Natural killer cell (primary cell): ENCODE data around the gene S100A2. TPM values are rescaled to one million over a fixed set of nuclear protein-coding genes. Genes with fewer than 3 reads are reported as not detected.

ENCODE experiments used
- ATAC-seq, 3 donors: fragments of 150-1000 bp in 2 of 3; fragments of 200-7000 bp in 1 of 3; cut with Tn5 transposase; 1 replicate in 1 of 3; 2 replicates in 2 of 3; pipeline ENCODE4 v1.10.0; 2021; ENCODE audit warnings: mild to moderate bottlenecking in 2 of 3, moderate library complexity in 2 of 3
- DNase-seq, 2 donors: peaks; one replicate each; pipeline versions ENCODE4 v3.0.0 to v3.0.0-alpha.2; 2013 to 2021; ENCODE audit warnings: mixed read lengths in 1 of 2
- H3K27ac ChIP-seq: one replicate; pipeline ENCODE4 v1.5.1; 2013; ENCODE audit warnings: mild to moderate bottlenecking, low read length
- H3K27me3 ChIP-seq: one replicate; pipeline ENCODE4 v1.6.1; 2013; ENCODE audit warnings: low read length; ENCODE audit not compliant: control insufficient read depth, insufficient read depth
- H3K36me3 ChIP-seq: one replicate; pipeline ENCODE4 v1.6.1; 2013; ENCODE audit warnings: low read length; ENCODE audit not compliant: control insufficient read depth, insufficient read depth
- H3K4me1 ChIP-seq: one replicate; pipeline ENCODE4 v1.6.1; 2013; ENCODE audit warnings: low read length; ENCODE audit not compliant: control insufficient read depth, insufficient read depth
- H3K4me3 ChIP-seq: one replicate; pipeline ENCODE4 v1.5.1; 2013; ENCODE audit warnings: low read length
- H3K9me3 ChIP-seq: one replicate; pipeline ENCODE4 v1.6.1; 2013; ENCODE audit warnings: low read length; ENCODE audit not compliant: control insufficient read depth, insufficient read depth
- H3K27ac Mint-ChIP-seq, 2 donors: one replicate each; pipeline ENCODE4 v1.8.0; 2022; ENCODE audit warnings: mild to moderate bottlenecking in 2 of 2, mixed read lengths in 2 of 2, moderate library complexity in 1 of 2
- H3K27me3 Mint-ChIP-seq, 2 donors: one replicate each; pipeline ENCODE4 v1.8.0; 2022; ENCODE audit warnings: low read depth in 2 of 2, mixed read lengths in 2 of 2
- H3K36me3 Mint-ChIP-seq: one replicate; pipeline ENCODE4 v1.8.0; 2022; ENCODE audit warnings: mixed read lengths
- H3K4me1 Mint-ChIP-seq, 2 donors: one replicate each; pipeline ENCODE4 v1.8.0; 2022; ENCODE audit warnings: mixed read lengths in 2 of 2
- H3K4me3 Mint-ChIP-seq: one replicate; pipeline ENCODE4 v1.8.0; 2022; ENCODE audit warnings: mild to moderate bottlenecking, moderate library complexity, mixed read lengths
- H3K9me3 Mint-ChIP-seq, 2 donors: one replicate each; pipeline ENCODE4 v1.8.0; 2022; ENCODE audit warnings: mixed read lengths in 2 of 2
- CTCF ChIP-seq: fragments of 200-600 bp; IDR thresholded peaks from one replicate; pipeline ENCODE4 v1.8.0; 2022; ENCODE audit warnings: antibody characterized with exemption
- WGBS: methylation state at CpG from one replicate; pipeline ENCODE4 v1.1.7; 2013; ENCODE audit warnings: missing lambda C conversion rate; ENCODE audit not compliant: insufficient coverage; 5-methylcytosine and 5-hydroxymethylcytosine counted together
- intact Hi-C: fragments of 100-400 bp; cut with micrococcal nuclease; formaldehyde crosslinking; loops from one replicate; pipeline ENCODE4 v1.14.2; 2022
- total RNA-seq, 4 donors: library from RNA; stranded (reverse); fragments of 120-200 nt in 1 of 4; gene quantifications; one replicate each; pipeline versions ENCODE4 v1.2.3 to v1.2.4, GENCODE V29; 2013 to 2022

The S100A2 gene
- total RNA-seq, 3 donors from 2014 or later (not counting 1 experiment from before 2014, with no cell fraction given): not detected

GRCh38 chr1:153598309-153599172 is 32.9 kb upstream of the S100A2 start:
- H3K36me3 ChIP-seq: no peaks in the 10 kb centered on the region
- 55% methylated on average over 7 of the region's 7 CpGs for WGBS
- Mint-ChIP-seq H3K27ac (no peak overlapping the region), H3K4me1 (no peaks in the 10 kb centered on the region), H3K9me3 (no peaks in the 10 kb centered on the region), H3K27me3 (peaks cover 0 to 2% of the 10 kb centered on the region in 2 donors), H3K36me3 (no peaks in the 10 kb centered on the region), H3K4me3 (no peak overlapping the region)
- ATAC-seq: peak in 2 of 3 donors; percentile 24 to 45
- peak in 1 of 2 donors; percentile 34 for DNase-seq
- peak overlapping the region; percentile 67 for H3K27ac ChIP-seq
- no peaks in the 10 kb centered on the region for H3K9me3 ChIP-seq
- H3K4me3 ChIP-seq: no peak overlapping the region
- H3K4me1 ChIP-seq: peaks cover 14% of the 10 kb centered on the region
- no peaks in the 10 kb centered on the region for H3K27me3 ChIP-seq
- TF ChIP-seq CTCF: no peak
- intact Hi-C loops: no loop called here

- Mint-ChIP-seq H3K4me1 (no peaks in the 10 kb centered on the region), H3K27ac (no peak overlapping the region), H3K27me3 (no peaks in the 10 kb centered on the region), H3K9me3 (no peaks in the 10 kb centered on the region), H3K4me3 (no peak overlapping the region), H3K36me3 (no peaks in the 10 kb centered on the region)
- intact Hi-C loops: no loop called here
- H3K27ac ChIP-seq: no peak overlapping the region
- ATAC-seq (no peak), DNase-seq (no peak)
- H3K4me1 ChIP-seq: peaks cover 14% of the 10 kb centered on the region
- TF ChIP-seq CTCF: no peak
- 89% methylated on average over 6 of the region's 6 CpGs for WGBS
- no peaks in the 10 kb centered on the region for H3K27me3 ChIP-seq
- H3K4me3 ChIP-seq: no peak overlapping the region
- no peaks in the 10 kb centered on the region for H3K36me3 ChIP-seq
- H3K9me3 ChIP-seq: no peaks in the 10 kb centered on the region
Measured at GRCh38 chr1:153597206-153597605, 31.6 kb upstream of the S100A2 start.

GRCh38 chr1:153592748-153593147 is 27.1 kb upstream of the S100A2 start:
- Mint-ChIP-seq H3K36me3 (no peaks in the 10 kb centered on the region), H3K4me1 (no peaks in the 10 kb centered on the region), H3K27ac (no peak overlapping the region), H3K4me3 (no peak overlapping the region), H3K27me3 (peaks cover 1 to 10% of the 10 kb centered on the region in 2 donors), H3K9me3 (no peaks in the 10 kb centered on the region)
- whole genome bisulfite sequencing: 50% methylated on average over 1 of the region's 4 CpGs
- Histone ChIP-seq H3K4me1 (no peaks in the 10 kb centered on the region), H3K27ac (no peak overlapping the region), H3K4me3 (no peak overlapping the region), H3K27me3 (no peaks in the 10 kb centered on the region), H3K9me3 (no peaks in the 10 kb centered on the region), H3K36me3 (no peaks in the 10 kb centered on the region)
- intact Hi-C loops: no loop called here
- no peak for DNase-seq
- TF ChIP-seq CTCF: no peak
- ATAC-seq: no peak
